Adrenal gland (tissue), 12 donors: ENCODE measurements around the gene CAND2. TPM values are rescaled to one million over a fixed set of nuclear protein-coding genes. Genes with fewer than 3 reads are reported as not detected.

Experiments
- DNase-seq, 7 donors: peaks; one replicate each; pipeline ENCODE4 v3.0.0-alpha.2; 2019 to 2020
- H3K27ac ChIP-seq, 5 donors: fragments of 200-600 bp; sonication (generic) in 4 of 5; 1 replicate in 3 of 5; 2 replicates in 2 of 5; pipeline versions ENCODE4 v1.5.1 to v1.8.0; 2016 to 2020; ENCODE audit warnings: mild to moderate bottlenecking in 1 of 5
- H3K27me3 ChIP-seq: fragments of 200-600 bp; 2 replicates; pipeline ENCODE4 v1.8.0; 2021
- H3K36me3 ChIP-seq, 2 donors: fragments of 200-600 bp; replicated peaks in 1 of 2; 1 replicate in 1 of 2; 2 replicates in 1 of 2; pipeline versions ENCODE4 v1.5.1 to v1.8.0; 2018 to 2022
- H3K4me1 ChIP-seq, 2 donors: fragments of 200-600 bp; replicated peaks in 1 of 2; 1 replicate in 1 of 2; 2 replicates in 1 of 2; pipeline versions ENCODE4 v1.5.1 to v1.8.0; 2018 to 2021
- H3K4me3 ChIP-seq, 4 donors: fragments of 200-600 bp; sonication (generic) in 3 of 4; one replicate each; pipeline ENCODE4 v1.5.1; 2016 to 2018
- H3K9me3 ChIP-seq, 3 donors: fragments of 200-600 bp; sonication (generic) in 1 of 3; replicated peaks in 1 of 3; 1 replicate in 2 of 3; 2 replicates in 1 of 3; pipeline versions ENCODE4 v1.5.1 to v1.8.0; 2016 to 2021
- CTCF ChIP-seq, 6 experiments: fragments of 450-650 bp in 4 of 6; fragments of 200-600 bp in 2 of 6; sonication (generic) in 1 of 6; IDR thresholded peaks; 1 replicate in 5 of 6; 2 replicates in 1 of 6; pipeline versions ENCODE4 v1.5.1 to v1.8.0; 2016 to 2021; ENCODE audit warnings: antibody characterized with exemption in 6 of 6, mild to moderate bottlenecking in 2 of 6, moderate library complexity in 1 of 6
- POLR2A ChIP-seq, 2 donors: fragments of 450-650 bp; IDR thresholded peaks; one replicate each; pipeline ENCODE4 v1.6.1; 2017; ENCODE audit warnings: antibody characterized with exemption in 2 of 2, mild to moderate bottlenecking in 2 of 2, moderate library complexity in 1 of 2
- WGBS, 4 donors: extraction: QIAGEN DNeasy Blood & Tissue Kit in 2 of 4; methylation state at CpG; one replicate each; pipeline versions ENCODE4 v1.1.5 to v1.1.7; 2013 to 2017; 5-methylcytosine and 5-hydroxymethylcytosine counted together
- intact Hi-C, 2 donors: fragments of 100-400 bp; cut with DNase I; formaldehyde crosslinking; loops; one replicate each; pipeline versions ENCODE4 v1.14.1 to v1.15.0; 2022 to 2023
- polyA plus RNA-seq, 3 donors: library from polyadenylated mRNA; stranded (reverse); fragments of 200-250 nt in 2 of 3; fragments of 350-450 nt in 1 of 3; fragmentation: Illumina TruSeq in 1 of 3; extraction: RNeasy Lipid Tissue Mini Kit (QIAGEN cat#74804) in 1 of 3; gene quantifications; one replicate each; pipeline ENCODE4 v1.2.3, GENCODE V29; 2013 to 2014
- total RNA-seq, 9 donors: library from RNA; depleted of rRNA in 4 of 9; stranded (reverse); fragments of >200 nt in 4 of 9; fragments of 120-200 nt in 1 of 9; fragmentation: NEBNext Ultra II Directional in 1 of 9; extraction: Animal tissue kit (Norgen Biotek cat#: 25700) in 1 of 9; gene quantifications; one replicate each; pipeline versions ENCODE4 v1.1.0 to v1.2.4, GENCODE V29; 2013 to 2023
- donor health status: healthy with polysubstance abuse.
- donor health status: Bipolar disorder and iron deficiency.
- donor health status: DM: yes; HTN: yes; CAD: no.
- donor health status: DM: no; HTN: no; CAD: no.
- donor health status: DM: no; HTN: no; CAD: no.
- donor health status: DM: yes; HTN: yes; CAD: no.

CAND2 gene
- total and polyA plus RNA-seq, 12 donors, result 1.1 to 17.9 (median 7.6) TPM

- H3K4me3 ChIP-seq, result no peak overlapping the region
- no peaks in the 10 kb centered on the region for H3K9me3 ChIP-seq
- no peak for DNase-seq
- TF ChIP-seq POLR2A (IDR thresholded peaks at IDR 0.05), result no peak
- no peak for TF ChIP-seq CTCF (IDR thresholded peaks at IDR 0.05)
- H3K36me3 ChIP-seq, result peaks cover 0 to 86% of the 10 kb centered on the region in 2 donors
- intact Hi-C loops, result no loop called here
- no peaks in the 10 kb centered on the region for H3K27me3 ChIP-seq
- 88 to 92% (median 90%) methylated on average over 5 to 6 of the region's 6 CpGs for WGBS, 4 donors
- peaks cover 5 to 29% of the 10 kb centered on the region in 2 donors for H3K4me1 ChIP-seq
- H3K27ac ChIP-seq, result no peak overlapping the region
Measured at GRCh38 chr3:12835052-12835665, 38.7 kb downstream of the CAND2 start.

GRCh38 chr3:12837295-12837986 lies 41.0 kb downstream of the CAND2 start:
- peaks cover 0 to 75% of the 10 kb centered on the region in 2 donors for H3K36me3 ChIP-seq
- WGBS, 4 donors, result 76 to 79% (median 76%) methylated on average over 6 of the region's 6 CpGs
- H3K9me3 ChIP-seq, result no peaks in the 10 kb centered on the region
- intact Hi-C loops, result no loop called here
- peaks cover 11 to 34% of the 10 kb centered on the region in 2 donors for H3K4me1 ChIP-seq
- H3K27ac ChIP-seq, result no peak overlapping the region
- no peak for DNase-seq
- no peak overlapping the region for H3K4me3 ChIP-seq
- TF ChIP-seq CTCF (IDR thresholded peaks at IDR 0.05) (no peak), POLR2A (IDR thresholded peaks at IDR 0.05) (no peak)
- H3K27me3 ChIP-seq, result no peaks in the 10 kb centered on the region

GRCh38 chr3:12838179-12838965 lies 41.9 kb downstream of the CAND2 start:
- intact Hi-C loops, result no loop called here
- H3K27me3 ChIP-seq, result no peaks in the 10 kb centered on the region
- WGBS, 4 donors, result 71 to 82% (median 80%) methylated on average over 12 to 13 of the region's 13 CpGs

More at GRCh38 chr3:12838179-12838965, 41.9 kb downstream of the CAND2 start:
- peaks cover 0 to 67% of the 10 kb centered on the region in 2 donors for H3K36me3 ChIP-seq
- TF ChIP-seq POLR2A (IDR thresholded peaks at IDR 0.05) (no peak), CTCF (IDR thresholded peaks at IDR 0.05) (no peak)
- peaks cover 11 to 34% of the 10 kb centered on the region in 2 donors for H3K4me1 ChIP-seq
- DNase-seq, result no peak
- H3K27ac ChIP-seq, result no peak overlapping the region
- no peak overlapping the region for H3K4me3 ChIP-seq
- H3K9me3 ChIP-seq, result no peaks in the 10 kb centered on the region
